Measurements from ENCODE around the gene LYZL4.

The LYZL4 gene

DNA sequence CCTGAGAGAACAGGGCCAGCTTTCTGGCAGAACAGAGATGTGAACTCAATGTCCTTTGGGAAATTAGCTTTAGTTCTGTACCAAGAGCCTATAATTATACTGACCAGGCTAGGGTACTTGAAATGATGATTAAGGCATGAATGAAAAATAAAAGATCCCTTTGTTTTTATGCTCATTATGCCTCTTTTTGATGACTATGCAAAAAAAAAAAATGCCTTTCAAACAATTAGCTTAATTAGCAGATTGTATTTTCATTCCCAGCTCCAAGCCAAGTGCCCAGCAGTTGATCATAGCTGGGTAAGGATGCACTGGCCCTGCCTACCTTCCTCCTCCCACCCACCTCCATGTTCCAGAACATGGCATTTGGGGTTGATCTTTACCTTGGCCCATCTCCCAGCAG, 56.8 kb downstream of the LYZL4 start:
- H3K9me2 ChIP-seq (replicated peaks; ENCODE audit: control insufficient read depth, low read length): no peaks in the 10 kb centered on the region
- no peaks in the 10 kb centered on the region for H3K79me2 ChIP-seq (ENCODE audit: control insufficient read depth, low read length)
- H3K4me2 ChIP-seq (ENCODE audit: low read length): no peak overlapping the region
- TF ChIP-seq EZH2phosphoT487 (IDR thresholded peaks at IDR 0.05; ENCODE audit: borderline replicate concordance, low read length): no peak
- TF ChIP-seq CTCF (IDR thresholded peaks at IDR 0.05; ENCODE audit: low read depth, low read length, poor library complexity, severe bottlenecking): no peak
- H3K4me3 ChIP-seq (ENCODE audit: low read length): no peak overlapping the region
- H3K36me3 ChIP-seq (ENCODE audit: control insufficient read depth, low read length): no peaks in the 10 kb centered on the region
- H4K20me1 ChIP-seq (ENCODE audit: control insufficient read depth, insufficient read depth, low read depth, low read length): no peaks in the 10 kb centered on the region
- 0 out of 2 replicates have a peak, but pooled peaks cover 5% of the 10 kb centered on the region for H3K4me1 ChIP-seq (ENCODE audit: control insufficient read depth, low read length)
- no peaks in the 10 kb centered on the region for H3K9me3 ChIP-seq (ENCODE audit: control insufficient read depth, insufficient read depth, low read length)
- H3F3A ChIP-seq (ENCODE audit: control insufficient read depth, insufficient read depth): no peaks in the 10 kb centered on the region
- H3K27me3 ChIP-seq (ENCODE audit: control insufficient read depth, low read length): no peaks in the 10 kb centered on the region
- no peak overlapping the region for H3K27ac ChIP-seq (ENCODE audit: low read depth, low read length)

DNA sequence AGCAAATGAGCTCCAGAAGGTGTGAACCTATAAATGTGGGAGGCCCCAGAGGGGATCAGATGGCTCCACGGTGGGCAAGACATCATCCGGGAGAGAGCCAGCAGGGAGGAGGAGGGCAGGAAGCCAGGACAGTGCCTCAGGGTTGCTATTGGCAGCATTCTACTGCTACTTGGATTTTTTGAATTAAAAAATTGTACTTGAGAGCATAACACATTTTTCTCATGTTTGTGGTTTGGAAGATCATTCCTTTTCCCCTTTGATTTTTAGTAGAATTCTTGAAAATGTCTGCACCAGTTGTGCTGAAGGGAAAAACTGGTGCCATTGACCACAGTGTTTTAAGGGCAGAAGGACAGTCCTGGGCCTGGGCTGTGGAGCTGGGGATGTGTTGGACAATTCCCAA, 59.2 kb downstream of the LYZL4 start:
- Histone ChIP-seq H3K27me3 (ENCODE audit: control insufficient read depth, low read length) (no peaks in the 10 kb centered on the region), H3K9me2 (replicated peaks; ENCODE audit: control insufficient read depth, low read length) (no peaks in the 10 kb centered on the region), H4K20me1 (ENCODE audit: control insufficient read depth, insufficient read depth, low read depth, low read length) (no peaks in the 10 kb centered on the region), H3K9me3 (ENCODE audit: control insufficient read depth, insufficient read depth, low read length) (no peaks in the 10 kb centered on the region), H3F3A (ENCODE audit: control insufficient read depth, insufficient read depth) (no peaks in the 10 kb centered on the region), H3K36me3 (ENCODE audit: control insufficient read depth, low read length) (no peaks in the 10 kb centered on the region), H3K79me2 (ENCODE audit: control insufficient read depth, low read length) (no peaks in the 10 kb centered on the region), H3K27ac (ENCODE audit: low read depth, low read length) (no peak overlapping the region), H3K4me3 (ENCODE audit: low read length) (no peak overlapping the region), H3K4me2 (ENCODE audit: low read length) (no peak overlapping the region), H3K4me1 (ENCODE audit: control insufficient read depth, low read length) (no peaks in the 10 kb centered on the region)
- TF ChIP-seq EZH2phosphoT487 (IDR thresholded peaks at IDR 0.05; ENCODE audit: borderline replicate concordance, low read length) (no peak), CTCF (IDR thresholded peaks at IDR 0.05; ENCODE audit: low read depth, low read length, poor library complexity, severe bottlenecking) (no peak)

DNA sequence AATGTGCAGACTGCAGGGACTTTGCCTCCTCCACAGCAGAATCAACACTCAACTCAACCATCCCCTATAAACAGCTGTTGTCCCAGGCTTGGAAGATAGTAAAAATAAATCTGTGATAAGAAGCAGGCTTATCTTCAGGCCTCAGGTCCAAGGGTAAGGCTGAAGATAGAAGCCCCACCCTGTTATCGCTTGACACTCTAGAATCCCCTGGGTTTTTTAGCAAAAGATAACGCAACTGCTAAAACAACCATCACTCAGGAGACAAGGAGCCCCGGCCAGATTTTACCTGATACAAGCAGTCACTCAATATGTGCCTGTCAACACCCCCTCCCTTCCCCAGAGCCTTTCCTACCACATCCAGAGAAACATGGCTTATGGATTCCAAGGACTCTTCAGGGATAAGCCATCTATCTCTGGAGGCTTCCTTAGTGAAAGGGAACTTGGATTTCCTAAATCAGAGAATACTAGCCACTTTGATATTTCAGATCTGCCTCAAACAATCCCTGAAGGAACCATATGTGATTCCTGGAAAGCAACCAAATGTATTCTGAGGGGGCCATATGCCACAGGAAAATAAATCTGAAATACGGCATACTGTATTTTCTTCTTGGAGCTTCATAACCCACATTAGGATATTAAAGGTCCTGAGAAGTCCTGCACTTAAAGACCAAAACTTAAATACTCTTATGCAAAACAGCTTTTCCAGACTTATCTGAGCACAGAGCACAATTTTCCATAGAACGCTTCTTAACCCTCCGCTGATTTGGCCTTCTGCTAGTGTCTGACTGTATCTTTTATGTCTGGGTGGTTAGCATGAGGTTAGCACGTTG, 60.4 kb downstream of the LYZL4 start:
- no peaks in the 10 kb centered on the region for H3K4me1 ChIP-seq (ENCODE audit: control insufficient read depth, low read length)
- TF ChIP-seq CTCF (IDR thresholded peaks at IDR 0.05; ENCODE audit: low read depth, low read length, poor library complexity, severe bottlenecking) (no peak), EZH2phosphoT487 (IDR thresholded peaks at IDR 0.05; ENCODE audit: borderline replicate concordance, low read length) (no peak)
- H3K9me3 ChIP-seq (ENCODE audit: control insufficient read depth, insufficient read depth, low read length): no peaks in the 10 kb centered on the region

More for the DNA sequence above, 60.4 kb downstream of the LYZL4 start:
- no peaks in the 10 kb centered on the region for H3K9me2 ChIP-seq (replicated peaks; ENCODE audit: control insufficient read depth, low read length)
- H4K20me1 ChIP-seq (ENCODE audit: control insufficient read depth, insufficient read depth, low read depth, low read length): no peaks in the 10 kb centered on the region
- no peaks in the 10 kb centered on the region for H3F3A ChIP-seq (ENCODE audit: control insufficient read depth, insufficient read depth)
- no peaks in the 10 kb centered on the region for H3K27me3 ChIP-seq (ENCODE audit: control insufficient read depth, low read length)
- H3K27ac ChIP-seq (ENCODE audit: low read depth, low read length): no peak overlapping the region
- H3K4me3 ChIP-seq (ENCODE audit: low read length): no peak overlapping the region
- no peaks in the 10 kb centered on the region for H3K36me3 ChIP-seq (ENCODE audit: control insufficient read depth, low read length)
- H3K4me2 ChIP-seq (ENCODE audit: low read length): no peak overlapping the region
- no peaks in the 10 kb centered on the region for H3K79me2 ChIP-seq (ENCODE audit: control insufficient read depth, low read length)
